Activated CD8-positive, alpha-beta T cell treated with anti-CD3 and anti-CD28 coated beads for 36 hours (primary cell): ENCODE results near the gene TTC23. TPM values are rescaled to one million over a fixed set of nuclear protein-coding genes. Genes with fewer than 3 reads are reported as not detected.

ENCODE experiments used
- ATAC-seq: fragments of 200-7000 bp; cut with Tn5 transposase; one replicate; pipeline ENCODE4 v1.10.0; 2021; ENCODE audit warnings: mild to moderate bottlenecking, moderate library complexity
- CTCF ChIA-PET: fragments of 350-600 bp; sonication (Branson Sonifier 250); formaldehyde crosslinking; loops from one replicate; lab custom pipeline; 2021; ENCODE audit warnings: antibody characterized with exemption; lab: Charles Lee
- POLR2A ChIA-PET: fragments of 350-600 bp; sonication (Branson Sonifier 250); formaldehyde crosslinking; loops from one replicate; lab custom pipeline; 2021; ENCODE audit warnings: antibody characterized with exemption; lab: Charles Lee
- DNase-seq: peaks from one replicate; pipeline ENCODE4 v3.0.0-alpha.2; 2020
- H3K27ac Mint-ChIP-seq: one replicate; pipeline ENCODE4 v1.8.0; 2021; ENCODE audit warnings: mild to moderate bottlenecking, mixed read lengths
- H3K27me3 Mint-ChIP-seq: one replicate; pipeline ENCODE4 v1.8.0; 2021; ENCODE audit warnings: mixed read lengths
- H3K36me3 Mint-ChIP-seq: one replicate; pipeline ENCODE4 v1.8.0; 2021; ENCODE audit warnings: low read depth, mixed read lengths
- H3K4me1 Mint-ChIP-seq: one replicate; pipeline ENCODE4 v1.8.0; 2021; ENCODE audit warnings: low read depth, mixed read lengths
- H3K4me3 Mint-ChIP-seq: one replicate; pipeline ENCODE4 v1.8.0; 2021; ENCODE audit warnings: mild to moderate bottlenecking, moderate library complexity, mixed read lengths
- H3K9me3 Mint-ChIP-seq: one replicate; pipeline ENCODE4 v1.8.0; 2021; ENCODE audit warnings: mixed read lengths
- CTCF ChIP-seq: fragments of 200-600 bp; IDR thresholded peaks from one replicate; pipeline ENCODE4 v1.8.0; 2022; ENCODE audit warnings: antibody characterized with exemption, mild to moderate bottlenecking
- intact Hi-C: fragments of 100-400 bp; cut with micrococcal nuclease; formaldehyde crosslinking; loops from one replicate; pipeline ENCODE4 v1.10.0; 2022
- total RNA-seq, 2 experiments: library from RNA; stranded (reverse); gene quantifications; one replicate each; pipeline ENCODE4 v1.2.3, GENCODE V29; 2021

The TTC23 gene
- total RNA-seq, 2 experiments from 2014 or later: 4.3 to 4.4 TPM

- no peak overlapping the region for H3K4me3 Mint-ChIP-seq
These were observed 26.2 kb upstream of the TTC23 start for GRCh38 chr15:99275525-99276128.

GRCh38 chr15:99275061-99275460, 25.7 kb upstream of the TTC23 start:
- ChIA-PET POLR2A (no interaction called here), CTCF (interaction anchor here (0.6 to 8.6 kb wide), 5 partner anchors 66 to 638 kb away, joined by 3 to 102 read pairs (median 3); no protein-coding TSS in a partner anchor)
- no peak for TF ChIP-seq CTCF
- no peak for DNase-seq
- no peak for ATAC-seq
- Mint-ChIP-seq H3K36me3 (peaks cover 7% of the 10 kb centered on the region), H3K27me3 (no peaks in the 10 kb centered on the region), H3K9me3 (peaks cover 3% of the 10 kb centered on the region), H3K4me1 (peaks cover 15% of the 10 kb centered on the region), H3K27ac (no peak overlapping the region), H3K4me3 (no peak overlapping the region)
- intact Hi-C loops: no loop called here

More at GRCh38 chr15:99275525-99276128, 26.2 kb upstream of the TTC23 start:
- ChIA-PET CTCF (interaction anchor here (0.6 to 8.6 kb wide), 5 partner anchors 415 to 638 kb away, joined by 3 to 102 read pairs (median 4); no protein-coding TSS in a partner anchor), POLR2A (no interaction called here)
- Mint-ChIP-seq H3K9me3 (peaks cover 3% of the 10 kb centered on the region), H3K4me1 (peaks cover 21% of the 10 kb centered on the region), H3K27ac (no peak overlapping the region), H3K36me3 (peaks cover 9% of the 10 kb centered on the region), H3K27me3 (no peaks in the 10 kb centered on the region)
- no peak for TF ChIP-seq CTCF
- ATAC-seq: no peak
- no peak for DNase-seq
- intact Hi-C loops: no loop called here

DNA sequence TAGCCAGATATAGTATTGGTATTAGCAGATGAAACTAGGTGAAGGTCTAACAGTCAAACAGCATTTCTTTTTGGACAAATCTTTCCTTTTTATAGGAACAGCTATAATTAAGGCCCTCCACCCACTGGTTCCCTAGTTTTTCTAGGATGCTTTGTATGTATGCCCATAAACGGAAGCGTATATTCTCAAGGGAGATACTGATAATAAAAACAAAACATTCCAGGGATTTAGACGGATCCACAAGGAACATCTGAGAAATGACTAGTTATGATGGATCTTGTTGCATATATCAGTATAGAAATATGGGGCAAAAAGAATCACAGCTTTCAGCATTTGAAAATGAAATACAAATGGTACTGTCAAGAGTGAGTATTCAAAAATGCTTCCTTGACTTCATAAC, 24.4 kb upstream of the TTC23 start:
- no peak overlapping the region for H3K27ac Mint-ChIP-seq
- peaks cover 3% of the 10 kb centered on the region for H3K4me1 Mint-ChIP-seq
- no peaks in the 10 kb centered on the region for H3K27me3 Mint-ChIP-seq
- ChIA-PET POLR2A (no interaction called here), CTCF (interaction anchor here (0.6 to 8.6 kb wide), 18 partner anchors 8 to 485 kb away, joined by 3 to 102 read pairs (median 9); no protein-coding TSS in a partner anchor)
- DNase-seq (no peak), ATAC-seq (no peak)
- no peak overlapping the region for H3K4me3 Mint-ChIP-seq
- no peaks in the 10 kb centered on the region for H3K9me3 Mint-ChIP-seq
- no peak for TF ChIP-seq CTCF
- intact Hi-C loops: loop anchor here (2.0 kb wide), 1 partner anchor 431 kb away; no protein-coding TSS in a partner anchor
- H3K36me3 Mint-ChIP-seq: peaks cover 2% of the 10 kb centered on the region

DNA sequence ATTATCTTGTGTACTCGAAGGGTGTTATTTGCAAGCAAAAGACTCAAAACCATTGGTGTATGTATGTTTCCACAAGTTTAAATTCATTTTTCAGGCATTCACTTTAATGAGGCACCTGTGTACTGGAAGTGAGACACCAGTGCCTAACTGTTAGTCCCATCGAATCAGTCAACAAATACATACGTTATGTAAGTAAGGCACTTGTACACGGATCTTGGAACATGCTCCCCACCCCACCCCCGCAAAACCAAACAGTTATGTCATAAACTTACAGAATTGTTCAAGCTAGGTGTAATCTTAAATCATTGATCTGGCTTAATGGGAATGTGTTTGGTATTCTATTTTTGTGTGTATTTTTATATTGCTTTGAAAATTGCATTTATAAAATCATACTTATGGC, 19.1 kb upstream of the TTC23 start:
- DNase-seq (no peak), ATAC-seq (no peak)
- Mint-ChIP-seq H3K4me3 (no peak overlapping the region), H3K36me3 (no peaks in the 10 kb centered on the region), H3K27me3 (no peaks in the 10 kb centered on the region), H3K9me3 (no peaks in the 10 kb centered on the region), H3K27ac (no peak overlapping the region), H3K4me1 (no peaks in the 10 kb centered on the region)
- TF ChIP-seq CTCF: no peak
- POLR2A ChIA-PET: interaction anchor here (0.7 to 0.8 kb wide), 2 partner anchors 162 to 844 kb away, joined by 3 read pairs; no protein-coding TSS in a partner anchor
- intact Hi-C loops: no loop called here
- CTCF ChIA-PET: interaction anchor here (1.2 to 8.6 kb wide), 3 partner anchors 14 to 488 kb away, joined by 5 to 102 read pairs (median 7); no protein-coding TSS in a partner anchor

- H3K27ac Mint-ChIP-seq: no peak overlapping the region
- no peak for ATAC-seq
- intact Hi-C loops: no loop called here
These were observed 18.6 kb upstream of the TTC23 start for GRCh38 chr15:99267957-99268356.

More at GRCh38 chr15:99267957-99268356, 18.6 kb upstream of the TTC23 start:
- H3K4me1 Mint-ChIP-seq: no peaks in the 10 kb centered on the region
- no peak for TF ChIP-seq CTCF
- DNase-seq: no peak
- H3K9me3 Mint-ChIP-seq: no peaks in the 10 kb centered on the region
- H3K36me3 Mint-ChIP-seq: no peaks in the 10 kb centered on the region
- ChIA-PET CTCF (interaction anchor here (1.2 to 8.6 kb wide), 3 partner anchors 13 to 488 kb away, joined by 5 to 102 read pairs (median 5); no protein-coding TSS in a partner anchor), POLR2A (interaction anchor here (0.7 to 0.8 kb wide), 2 partner anchors 162 to 844 kb away, joined by 3 read pairs; no protein-coding TSS in a partner anchor)
- no peaks in the 10 kb centered on the region for H3K27me3 Mint-ChIP-seq
- H3K4me3 Mint-ChIP-seq: no peak overlapping the region
